ENCODE results near the gene KCND3.

KCND3 gene

GRCh38 chr1:111818546-111818945, 170.9 kb downstream of the KCND3 start:
- CTCF ChIA-PET, result no interaction called here
- Histone ChIP-seq H3K27ac (ENCODE audit: extremely low read depth, low read depth, low read length) (no peak overlapping the region), H3K36me3 (ENCODE audit: control insufficient read depth in 2 of 2, insufficient read depth in 1 of 2, low read length in 2 of 2) (no peaks in the 10 kb centered on the region), H3K4me3 (ENCODE audit: low read depth, low read length) (no peak overlapping the region), H3K9me3 (ENCODE audit: control insufficient read depth, insufficient read depth, low read depth, low read length) (no peaks in the 10 kb centered on the region), H3K4me1 (ENCODE audit: control insufficient read depth, insufficient read depth, low read length) (no peaks in the 10 kb centered on the region)
- POLR2A ChIA-PET, result no interaction called here
- TF ChIP-seq ZNF211 (tag by site-specific recombination; IDR thresholded peaks at IDR 0.05; ENCODE audit: low read depth), result no peak
- no peak for TF ChIP-seq PRDM10 (tag by site-specific recombination; IDR thresholded peaks at IDR 0.05)
- TF ChIP-seq REST (tag by site-specific recombination; IDR thresholded peaks at IDR 0.05), result no peak
- no peak for TF ChIP-seq BCL11B (tag by site-specific recombination; IDR thresholded peaks at IDR 0.05; ENCODE audit: low read depth)

- POLR2A ChIA-PET, result no interaction called here
Measured at GRCh38 chr1:111818081-111818480, 171.4 kb downstream of the KCND3 start.

GRCh38 chr1:111814642-111815041, 174.8 kb downstream of the KCND3 start:
- TF ChIP-seq ZNF488 (tag by site-specific recombination; IDR thresholded peaks at IDR 0.05) (no peak), ZNF768 (tag by site-specific recombination; IDR thresholded peaks at IDR 0.05) (no peak)
- H3K4me1 ChIP-seq (ENCODE audit: control insufficient read depth, insufficient read depth, low read length), result no peaks in the 10 kb centered on the region
- no peaks in the 10 kb centered on the region for H3K36me3 ChIP-seq (ENCODE audit: control insufficient read depth in 2 of 2, insufficient read depth in 1 of 2, low read length in 2 of 2)
- H3K4me3 ChIP-seq (ENCODE audit: low read depth, low read length), result no peak overlapping the region
- ChIA-PET POLR2A (no interaction called here), CTCF (interaction anchor here (0.5 kb wide), 1 partner anchor 84 kb away, joined by 3 read pairs; no protein-coding TSS in a partner anchor)
- H3K9me3 ChIP-seq (ENCODE audit: control insufficient read depth, insufficient read depth, low read depth, low read length), result no peaks in the 10 kb centered on the region
- H3K27ac ChIP-seq (ENCODE audit: extremely low read depth, low read depth, low read length), result no peak overlapping the region

More at GRCh38 chr1:111818081-111818480, 171.4 kb downstream of the KCND3 start:
- Histone ChIP-seq H3K27ac (ENCODE audit: extremely low read depth, low read depth, low read length) (no peak overlapping the region), H3K4me3 (ENCODE audit: low read depth, low read length) (no peak overlapping the region), H3K9me3 (ENCODE audit: control insufficient read depth, insufficient read depth, low read depth, low read length) (no peaks in the 10 kb centered on the region), H3K36me3 (ENCODE audit: control insufficient read depth in 2 of 2, insufficient read depth in 1 of 2, low read length in 2 of 2) (no peaks in the 10 kb centered on the region), H3K4me1 (ENCODE audit: control insufficient read depth, insufficient read depth, low read length) (no peaks in the 10 kb centered on the region)
- CTCF ChIA-PET, result no interaction called here
- TF ChIP-seq ZNF311 (tag by site-specific recombination; IDR thresholded peaks at IDR 0.05; ENCODE audit: borderline replicate concordance), result no peak
- TF ChIP-seq FEZF1 (tag by site-specific recombination; IDR thresholded peaks at IDR 0.05), result no peak
- TF ChIP-seq ZNF426 (tag by site-specific recombination; IDR thresholded peaks at IDR 0.05), result no peak
- TF ChIP-seq ZNF660 (tag by site-specific recombination; IDR thresholded peaks at IDR 0.05), result no peak
- no peak for TF ChIP-seq ZNF777 (tag by site-specific recombination; IDR thresholded peaks at IDR 0.05; ENCODE audit: borderline replicate concordance)
- TF ChIP-seq RBAK (tag by site-specific recombination; IDR thresholded peaks at IDR 0.05), result no peak
- no peak for TF ChIP-seq IKZF3 (tag by site-specific recombination; IDR thresholded peaks at IDR 0.05)
